SK-N-SH (cell line): ENCODE data around the gene ARID2. TPM values are rescaled to one million over a fixed set of nuclear protein-coding genes. Genes with fewer than 3 reads are reported as not detected.

ENCODE experiments used
- CTCF ChIA-PET: fragments of 300-600, 350-600 bp; formaldehyde crosslinking; extraction: SDS; loops from one replicate; lab custom pipeline; 2021; lab: Yijun Ruan, JAX
- POLR2A ChIA-PET: fragments of 350-600 bp; sonication (Branson Sonifier 250); formaldehyde crosslinking; extraction: SDS; loops from one replicate; lab custom pipeline; 2020; ENCODE audit warnings: antibody characterized with exemption, inconsistent platforms; lab: Yijun Ruan, JAX
- DNase-seq: peaks from one replicate; pipeline ENCODE4 v3.0.0; 2012
- H2AFZ ChIP-seq: fragments of 200-600 bp; sonication (generic); 2 replicates; pipeline ENCODE4 v1.8.1; 2016; ENCODE audit warnings: antibody characterized with exemption, mild to moderate bottlenecking, low read depth
- H3F3A ChIP-seq: fragments of 200-600 bp; sonication (generic); replicated peaks from 2 replicates; pipeline ENCODE3; 2016; ENCODE audit warnings: antibody characterized with exemption, mild to moderate bottlenecking; ENCODE audit not compliant: insufficient read depth
- H3K27ac ChIP-seq, 2 experiments: fragments of 200-500 bp in 1 of 2; fragments of 200-600 bp in 1 of 2; sonication (Bioruptor generic) in 1 of 2; sonication (generic), shearing (Covaris generic) in 1 of 2; 2 replicates each; pipeline versions ENCODE4 v1.5.1 to v1.6.1; 2014 to 2016; ENCODE audit warnings: low read depth in 2 of 2, inconsistent platforms in 1 of 2, low read length in 1 of 2, mild to moderate bottlenecking in 1 of 2, mixed read lengths in 1 of 2
- H3K27me3 ChIP-seq: fragments of 200-600 bp; sonication (generic), shearing (Covaris generic); 2 replicates; pipeline ENCODE4 v1.6.1; 2016; ENCODE audit warnings: mixed run types; ENCODE audit not compliant: insufficient read depth
- H3K36me3 ChIP-seq, 2 experiments: fragments of 200-500 bp in 1 of 2; fragments of 200-600 bp in 1 of 2; sonication (Bioruptor generic) in 1 of 2; sonication (generic) in 1 of 2; replicated peaks in 1 of 2; 2 replicates each; pipeline versions ENCODE3 to v1.5.1; 2014 to 2016; ENCODE audit warnings: low read length in 1 of 2, mild to moderate bottlenecking in 1 of 2; ENCODE audit not compliant: insufficient read depth in 2 of 2, control insufficient read depth in 1 of 2
- H3K4me1 ChIP-seq, 2 experiments: fragments of 200-500 bp in 1 of 2; fragments of 200-600 bp in 1 of 2; sonication (Bioruptor generic) in 1 of 2; sonication (generic), shearing (Covaris generic) in 1 of 2; 2 replicates each; pipeline versions ENCODE4 v1.5.1 to v1.6.1; 2014 to 2016; ENCODE audit warnings: low read depth in 1 of 2, low read length in 1 of 2, mixed run types in 1 of 2; ENCODE audit not compliant: insufficient read depth in 2 of 2, control insufficient read depth in 1 of 2
- H3K4me2 ChIP-seq: fragments of 200-600 bp; sonication (generic), shearing (Covaris generic); 2 replicates; pipeline ENCODE4 v1.6.1; 2017; ENCODE audit warnings: mixed run types
- H3K4me3 ChIP-seq, 2 experiments: fragments of 200-500 bp in 1 of 2; fragments of 200-600 bp in 1 of 2; sonication (Bioruptor generic) in 1 of 2; sonication (generic), shearing (Covaris generic) in 1 of 2; 2 replicates each; pipeline versions ENCODE4 v1.5.1 to v1.8.1; 2014 to 2016; ENCODE audit warnings: low read depth in 2 of 2, inconsistent platforms in 1 of 2, low read length in 1 of 2, mild to moderate bottlenecking in 1 of 2, mixed read lengths in 1 of 2, moderate library complexity in 1 of 2
- H3K79me2 ChIP-seq: fragments of 200-600 bp; sonication (generic); 2 replicates; pipeline ENCODE4 v1.8.1; 2017; ENCODE audit warnings: mild to moderate bottlenecking; ENCODE audit not compliant: insufficient read depth
- H3K9ac ChIP-seq: fragments of 200-600 bp; sonication (generic); 2 replicates; pipeline ENCODE4 v1.6.1; 2017; ENCODE audit warnings: mixed run types
- H3K9me2 ChIP-seq: fragments of 200-600 bp; sonication (generic); 2 replicates; pipeline ENCODE4 v1.6.1; 2017; ENCODE audit warnings: mixed run types
- H3K9me3 ChIP-seq: fragments of 200-600 bp; sonication (generic); 2 replicates; pipeline ENCODE4 v1.6.1; 2017; ENCODE audit warnings: mixed run types, mild to moderate bottlenecking, moderate library complexity
- H4K20me1 ChIP-seq: fragments of 200-600 bp; sonication (generic); 2 replicates; pipeline ENCODE4 v1.6.1; 2017; ENCODE audit warnings: mild to moderate bottlenecking, mixed run types; ENCODE audit not compliant: insufficient read depth
- CTCF ChIP-seq: fragments of 200-600 bp; sonication (generic); IDR thresholded peaks from 2 replicates; pipeline ENCODE4 v1.6.1; 2017; ENCODE audit warnings: antibody characterized with exemption, mild to moderate bottlenecking, moderate library complexity
- ELF1 ChIP-seq: IDR thresholded peaks from 2 replicates; pipeline ENCODE4 v1.4.0; 2012
- EP300 ChIP-seq, 2 experiments: IDR thresholded peaks; 2 replicates each; pipeline versions ENCODE4 v1.4.0 to v1.6.1; 2012; ENCODE audit warnings: borderline replicate concordance in 1 of 2, low read depth in 1 of 2, low read length in 1 of 2
- EZH2phosphoT487 ChIP-seq: fragments of 200-600 bp; sonication (generic); IDR thresholded peaks from 2 replicates; pipeline ENCODE4 v1.6.1; 2017; ENCODE audit warnings: low read depth, mixed run types, mild to moderate bottlenecking, antibody characterized with exemption, moderate library complexity, borderline replicate concordance
- FOSL2 ChIP-seq: IDR thresholded peaks from 2 replicates; pipeline ENCODE4 v1.4.0; 2012; ENCODE audit warnings: low read depth, mild to moderate bottlenecking, moderate library complexity, borderline replicate concordance
- FOXJ3 ChIP-seq: sonication (generic); formaldehyde crosslinking; IDR thresholded peaks from 2 replicates; pipeline ENCODE4 v1.5.1; 2020; ENCODE audit warnings: mild to moderate bottlenecking, missing genetic modification reagents
- FOXM1 ChIP-seq: IDR thresholded peaks from 2 replicates; pipeline ENCODE4 v1.4.0; 2012; ENCODE audit warnings: low read depth, mild to moderate bottlenecking
- MXI1 ChIP-seq: IDR thresholded peaks from 2 replicates; pipeline ENCODE4 v1.6.1; 2012; ENCODE audit warnings: mild to moderate bottlenecking, low read depth, low read length, improper control_type of control experiment
- NFIC ChIP-seq: IDR thresholded peaks from 2 replicates; pipeline ENCODE4 v1.4.0; 2012; ENCODE audit warnings: borderline replicate concordance
- RAD21 ChIP-seq: IDR thresholded peaks from 2 replicates; pipeline ENCODE4 v1.6.1; 2012; ENCODE audit warnings: mild to moderate bottlenecking, low read length
- RFX5 ChIP-seq: IDR thresholded peaks from 2 replicates; pipeline ENCODE4 v1.6.1; 2012; ENCODE audit warnings: mild to moderate bottlenecking, improper control_type of control experiment, low read length
- SMC3 ChIP-seq: IDR thresholded peaks from 2 replicates; pipeline ENCODE4 v1.6.1; 2012; ENCODE audit warnings: low read depth, low read length, improper control_type of control experiment
- TAF1 ChIP-seq: IDR thresholded peaks from 2 replicates; pipeline ENCODE4 v1.6.1; 2012; ENCODE audit warnings: low read depth, mild to moderate bottlenecking, low read length, moderate library complexity, borderline replicate concordance
- TCF12 ChIP-seq: IDR thresholded peaks from 2 replicates; pipeline ENCODE4 v1.4.0; 2012
- ZBTB33 ChIP-seq: IDR thresholded peaks from 2 replicates; pipeline ENCODE4 v1.4.0; 2012; ENCODE audit warnings: low read depth, borderline replicate concordance
- WGBS: methylation state at CpG from one replicate; pipeline ENCODE4 v1.1.6; 2017; ENCODE audit warnings: low lambda C conversion rate; 5-methylcytosine and 5-hydroxymethylcytosine counted together
- polyA plus RNA-seq, 3 experiments: library from polyadenylated mRNA; depleted of rRNA; stranded (reverse); fragments of >200 nt; gene quantifications; 2 replicates each; pipeline ENCODE4 v1.2.3, GENCODE V29; 2012

ARID2 gene
- polyA plus RNA-seq, 1 of the 3 experiments (the other 2 are of a cell fraction): 5.9 TPM

DNA sequence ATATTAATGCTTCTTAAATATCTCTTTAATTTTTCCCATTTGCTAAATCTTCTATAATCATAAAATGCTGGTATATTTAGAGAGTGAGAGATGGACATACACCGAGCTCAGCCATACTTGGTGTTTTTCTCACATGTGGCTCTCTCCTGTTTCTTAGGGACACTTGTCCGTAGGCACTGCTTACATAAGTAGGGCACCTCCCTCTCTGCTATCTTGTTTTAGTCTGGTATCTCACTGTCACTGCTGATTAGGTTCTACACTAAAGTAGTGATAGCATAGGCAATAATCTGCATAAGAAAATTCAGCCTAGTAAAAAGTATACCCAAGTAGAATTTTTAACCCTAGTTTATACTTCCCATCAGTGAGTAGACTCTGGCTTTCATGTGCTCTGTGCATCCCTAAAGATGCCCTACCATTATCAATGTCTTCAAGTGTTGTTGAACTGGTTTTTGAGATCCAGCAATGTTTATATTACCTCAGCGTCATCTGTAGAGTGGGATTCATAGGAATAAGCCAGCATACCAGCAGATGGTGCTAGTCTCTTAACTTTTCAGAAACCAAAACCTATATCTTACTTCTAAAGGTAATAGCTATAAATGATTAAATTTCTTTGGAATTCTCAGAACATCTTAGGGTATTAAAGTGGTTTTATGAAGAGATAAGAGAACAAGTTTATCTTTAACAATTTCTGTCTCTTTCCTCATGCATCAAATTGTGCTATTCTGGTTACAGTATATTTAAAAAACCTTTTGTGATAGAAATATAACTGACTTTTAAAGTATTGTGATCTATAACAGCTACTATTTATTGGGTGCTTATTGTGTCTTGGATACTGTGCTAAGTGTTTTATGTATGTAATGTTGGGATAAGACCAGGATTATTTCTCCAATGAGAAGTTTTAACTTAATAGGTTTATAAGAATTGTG lies 32.9 kb downstream of the ARID2 start:
- no peak overlapping the region; a peak in 1 of 4 replicates for H3K27ac ChIP-seq
- H3K79me2 ChIP-seq: peaks cover 97% of the 10 kb centered on the region

DNA sequence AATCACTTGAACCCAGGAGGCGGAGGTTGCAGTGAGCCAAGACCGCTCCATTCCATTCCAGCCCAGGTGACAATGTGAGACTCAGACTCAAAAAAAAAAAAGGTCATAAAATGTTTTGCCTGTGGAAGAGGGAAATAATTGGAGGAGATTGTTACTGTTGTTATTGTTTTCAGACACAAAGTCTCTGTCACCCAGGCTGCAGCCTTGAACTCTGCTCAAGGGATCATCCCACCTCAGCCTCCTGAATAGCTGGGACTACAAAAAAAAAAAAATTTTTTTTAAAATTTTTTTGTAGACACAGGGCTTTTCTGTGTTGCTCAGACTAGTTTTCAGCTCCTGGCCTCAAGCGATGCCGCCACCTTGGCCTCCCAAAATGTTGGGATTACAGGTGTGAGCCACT lies 33.9 kb downstream of the ARID2 start:
- Histone ChIP-seq H3K36me3 (peaks cover under 1 to 8% of the 10 kb centered on the region in 2 experiments), H3K79me2 (peaks cover 97% of the 10 kb centered on the region), H3K4me2 (no peak overlapping the region), H2AFZ (no peak overlapping the region), H3K27ac (no peak overlapping the region), H3K9me2 (no peaks in the 10 kb centered on the region), H3K9me3 (no peaks in the 10 kb centered on the region), H3F3A (peaks cover 3% of the 10 kb centered on the region), H3K27me3 (no peaks in the 10 kb centered on the region), H3K9ac (no peak overlapping the region), H3K4me1 (peaks cover 0 to 2% of the 10 kb centered on the region in 2 experiments; a peak in 2 of 4 replicates), H4K20me1 (peaks cover 10% of the 10 kb centered on the region; the same call in 1 of the 2 replicates), H3K4me3 (no peak overlapping the region)
- no peak for TF ChIP-seq MXI1
- TF ChIP-seq FOSL2: no peak
- TF ChIP-seq ELF1: no peak
- TF ChIP-seq TAF1: no peak
- TF ChIP-seq ZBTB33: no peak
- TF ChIP-seq TCF12: no peak
- no peak for DNase-seq
- POLR2A ChIA-PET: no interaction called here
- WGBS: 95% methylated on average over 4 of the region's 4 CpGs
- CTCF ChIA-PET: interaction anchor here (1.0 to 3.4 kb wide), 13 partner anchors 12 to 593 kb away, joined by 3 to 20 read pairs (median 6); partner anchors contain the start of gene SCAF11

More for the DNA sequence above, 32.9 kb downstream of the ARID2 start:
- Histone ChIP-seq H3F3A (peaks cover 8% of the 10 kb centered on the region), H4K20me1 (peaks cover 10% of the 10 kb centered on the region; the same call in 1 of the 2 replicates), H3K4me1 (peaks cover 0 to 2% of the 10 kb centered on the region in 2 experiments; a peak in 2 of 4 replicates), H3K9me2 (no peaks in the 10 kb centered on the region), H3K4me2 (no peak overlapping the region), H3K36me3 (peaks cover 8 to 10% of the 10 kb centered on the region in 2 experiments), H2AFZ (peak overlapping the region; percentile 11; the same call in 1 of the 2 replicates), H3K27me3 (no peaks in the 10 kb centered on the region), H3K9me3 (no peaks in the 10 kb centered on the region), H3K4me3 (no peak overlapping the region; a peak in 1 of 4 replicates), H3K9ac (no peak overlapping the region)
- TF ChIP-seq FOXJ3 (no peak), EP300 (IDR thresholded peaks at IDR 0.05; ENCODE audit: borderline replicate concordance in 1 of 2, low read depth in 1 of 2, low read length in 1 of 2) (no peak), RAD21 (peak; percentile 73), FOXM1 (no peak), CTCF (peak; percentile 76), SMC3 (peak; percentile 33), EZH2phosphoT487 (no peak), NFIC (no peak), FOSL2 (no peak), RFX5 (no peak)
- CTCF ChIA-PET: interaction anchor here (0.6 to 3.4 kb wide), 24 partner anchors 9 to 632 kb away, joined by 3 to 20 read pairs (median 4); partner anchors contain the start of genes ARID2 and SCAF11
- WGBS: 82% methylated on average over 3 of the region's 3 CpGs
- DNase-seq: peak; percentile 36
- POLR2A ChIA-PET: no interaction called here
